NCI-H2029 treated with DMSO at 0.1 percent for 48 hours (cell line): ENCODE measurements around the gene CLASP2.
"Not testable (repeated sequence)": the region's sequence is repeated elsewhere in the genome, so short reads cannot be mapped to it uniquely, and the experiment has no call there.

Experiments
- DNase-seq: peaks from one replicate; lab custom pipeline; 2025; lab: John Stamatoyannopoulos, UW

CLASP2 gene

DNA sequence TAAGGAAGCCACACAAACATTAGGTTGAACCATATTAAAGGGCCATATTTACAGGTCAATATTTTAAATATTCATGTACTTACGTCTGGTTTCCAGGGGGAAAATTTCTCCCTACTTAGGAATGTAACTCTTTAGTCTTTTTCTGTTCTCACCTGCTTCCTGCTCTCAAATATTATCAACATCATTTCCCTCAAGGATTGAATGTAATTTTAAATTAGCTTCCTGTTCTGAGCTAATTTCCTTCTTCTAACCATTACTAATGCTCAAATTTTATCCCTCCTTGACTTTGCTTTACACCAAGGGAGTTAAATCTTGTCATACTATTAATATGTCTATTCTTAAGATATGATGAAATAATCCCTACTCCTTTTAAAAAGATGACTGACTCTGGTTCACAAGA lies 174.5 kb downstream of the CLASP2 start:
- no peak for DNase-seq

DNA sequence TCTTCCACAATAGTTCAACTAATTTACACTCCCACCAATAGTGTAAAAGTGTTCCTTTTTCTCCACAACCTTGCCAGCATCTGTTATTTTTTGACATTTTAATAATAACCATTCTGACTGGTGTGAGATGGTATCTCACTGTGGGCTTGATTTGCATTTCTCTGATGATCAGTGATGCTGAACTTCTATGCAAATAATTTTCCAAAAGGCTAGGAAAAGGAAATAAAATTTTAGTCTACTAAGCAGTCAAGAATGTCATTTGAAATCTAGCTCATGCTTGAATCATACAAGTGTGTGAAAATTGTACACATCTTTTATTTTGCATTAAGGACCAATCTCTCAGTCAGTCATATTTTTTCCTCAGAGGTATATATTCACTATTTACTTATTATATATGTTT lies 176.1 kb downstream of the CLASP2 start:
- no peak for DNase-seq

DNA sequence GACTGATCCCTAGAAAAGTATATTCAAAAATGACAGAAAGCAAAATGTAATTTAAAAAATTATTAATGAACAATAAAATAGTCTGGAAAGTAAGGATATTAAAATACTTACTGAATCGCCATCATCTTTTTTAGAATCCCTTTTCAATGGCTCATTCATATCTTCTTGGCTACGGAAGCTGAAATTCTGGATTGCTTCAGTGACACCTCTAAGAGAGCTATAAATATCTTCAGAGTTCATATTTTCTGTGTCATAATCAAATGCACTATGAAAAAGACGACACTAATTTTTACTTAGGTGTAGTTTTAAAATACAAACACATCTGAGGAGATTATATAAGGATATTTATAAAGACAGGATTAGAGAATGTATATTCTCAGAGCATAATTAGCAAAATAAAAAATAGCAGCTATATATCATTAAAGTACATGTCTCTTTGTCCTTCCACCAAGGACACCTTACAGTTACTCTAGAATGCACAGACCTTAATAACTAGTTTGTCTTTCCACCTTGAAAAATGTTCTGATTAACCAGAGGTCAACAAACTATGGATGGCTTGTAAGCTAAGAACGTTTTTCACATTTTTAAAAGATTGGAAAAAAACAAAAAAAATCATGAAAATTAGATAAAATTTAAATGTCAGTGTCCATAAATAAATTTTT lies 179.2 kb downstream of the CLASP2 start:
- DNase-seq: no peak

DNA sequence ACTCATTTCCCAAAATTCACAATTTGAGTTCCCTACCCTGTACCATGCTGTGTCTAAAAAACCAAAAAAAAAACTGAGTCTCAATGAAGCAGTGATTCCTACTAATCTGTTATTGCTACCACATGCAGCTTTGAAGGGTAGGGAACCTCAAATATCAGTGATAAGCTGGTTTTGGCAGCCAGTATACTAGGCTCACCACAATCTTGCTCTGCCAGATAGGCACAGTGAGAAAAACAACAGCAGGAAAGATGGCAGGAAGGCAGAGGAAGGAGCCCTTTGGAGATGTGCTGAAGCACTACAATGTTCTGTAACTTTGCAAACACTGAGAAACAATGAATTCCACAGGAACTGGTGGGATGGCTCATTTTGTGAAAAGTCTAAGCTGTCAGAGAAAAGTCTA lies 180.9 kb downstream of the CLASP2 start:
- no peak for DNase-seq

DNA sequence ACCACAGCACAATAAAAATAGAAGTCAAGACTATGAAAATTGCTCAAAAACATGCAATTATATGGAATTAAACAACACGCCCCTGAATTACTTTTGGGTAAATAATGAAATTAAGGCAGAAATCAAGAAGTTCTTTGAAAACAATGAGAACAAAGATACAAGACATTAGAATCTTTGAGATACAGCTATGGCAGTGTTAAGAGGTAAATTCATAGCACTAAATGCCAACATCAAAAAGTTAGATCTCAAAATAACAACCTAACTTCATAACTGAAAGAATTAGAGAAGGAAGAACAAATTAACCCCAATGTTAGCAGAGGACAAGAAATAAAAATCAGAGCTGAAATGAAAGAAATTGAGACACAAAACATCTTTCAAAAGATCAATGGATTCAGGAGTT lies 191.3 kb downstream of the CLASP2 start:
- no peak for DNase-seq

DNA sequence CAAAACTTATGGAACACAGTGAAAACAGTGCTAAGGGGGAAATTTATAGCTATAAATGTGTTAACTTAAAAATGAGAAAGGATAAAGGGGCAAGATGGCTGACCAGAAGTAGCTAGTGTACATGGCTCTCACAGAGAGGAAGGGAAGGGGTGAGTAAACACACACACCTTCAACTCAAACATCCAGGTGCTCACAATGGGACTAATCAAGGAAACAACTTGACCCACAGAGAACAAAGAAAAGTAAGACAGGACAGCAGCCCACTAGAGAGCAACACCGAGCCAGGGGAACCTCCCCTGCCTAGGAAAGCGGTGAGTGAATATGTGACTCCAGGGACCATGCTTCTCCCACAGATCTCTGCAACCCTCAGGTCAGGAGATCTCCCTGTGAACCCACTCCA lies 192.8 kb downstream of the CLASP2 start:
- peak; percentile 18 for DNase-seq

DNA sequence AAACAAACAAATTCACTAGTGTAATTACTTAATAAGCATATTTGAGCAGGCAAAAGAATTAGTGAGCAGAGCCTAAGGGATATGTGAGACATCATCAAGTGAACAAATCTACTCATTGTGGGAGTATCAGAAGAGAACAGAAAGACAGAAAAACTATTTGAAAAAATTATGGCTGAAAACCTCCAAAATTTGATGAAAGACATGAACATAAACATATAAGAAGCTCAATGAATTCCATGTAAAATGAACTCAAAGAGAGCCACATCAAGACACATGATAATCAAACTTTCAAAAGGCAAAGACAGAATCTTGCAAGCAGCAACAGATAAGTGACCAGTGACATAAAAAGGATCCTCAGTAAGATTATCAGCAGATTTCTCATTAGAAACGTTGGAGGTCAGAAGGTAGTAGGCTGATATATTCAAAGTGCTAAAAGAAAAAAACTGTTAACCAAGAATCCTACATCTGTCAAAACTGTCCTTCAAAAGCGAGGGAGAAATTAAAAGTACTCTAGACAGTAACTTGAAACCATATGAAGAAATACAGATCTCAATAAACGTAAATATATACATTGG lies 194.9 kb downstream of the CLASP2 start:
- no peak for DNase-seq

DNA sequence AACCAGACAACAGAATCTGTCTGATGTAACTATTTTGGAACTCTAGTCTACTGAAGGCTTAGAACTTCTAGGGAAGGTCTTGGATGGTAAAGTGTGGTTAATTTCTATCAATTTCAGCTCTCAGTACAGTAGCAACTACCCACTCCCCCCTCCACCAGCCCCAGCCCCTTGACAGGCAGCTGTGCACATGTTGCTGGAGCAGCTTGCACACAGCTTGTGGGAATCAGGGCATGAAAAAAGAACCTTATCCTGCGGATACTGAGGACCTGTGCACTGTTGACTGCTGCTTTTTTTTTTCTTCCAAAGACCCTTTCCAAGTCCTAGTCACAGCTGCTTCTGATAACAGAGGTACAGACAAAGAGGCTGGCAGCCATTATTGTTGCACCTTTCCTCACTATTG lies 196.3 kb downstream of the CLASP2 start:
- DNase-seq: no peak

DNA sequence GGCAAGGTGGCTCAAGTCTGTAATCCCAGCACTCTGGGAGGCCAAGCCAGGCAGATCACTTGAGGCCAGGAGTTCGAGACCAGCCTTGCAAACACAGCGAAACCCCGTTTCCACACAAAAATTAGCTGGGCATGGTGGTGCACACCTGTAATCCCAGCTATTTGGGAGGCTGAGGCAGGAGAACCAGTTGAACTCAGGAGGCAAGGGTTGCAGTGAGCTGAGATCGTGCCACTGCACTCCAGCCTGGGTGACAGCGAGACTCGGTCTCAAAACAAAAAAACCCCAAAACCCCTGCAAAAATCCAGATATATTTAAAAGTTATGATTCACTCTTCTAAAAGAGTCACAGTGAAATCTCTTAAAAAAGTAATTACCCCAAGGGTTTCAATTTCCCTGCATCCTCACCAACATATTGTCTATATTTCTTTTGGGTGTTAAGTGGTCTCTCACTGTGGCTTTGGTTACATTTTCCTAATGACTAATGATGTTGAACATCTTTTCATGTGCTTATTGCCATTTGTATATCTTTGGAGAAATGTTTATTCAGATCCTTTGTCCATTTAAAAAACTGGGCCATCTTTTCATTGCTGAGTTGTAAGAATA lies 204.7 kb downstream of the CLASP2 start:
- DNase-seq: no peak

DNA sequence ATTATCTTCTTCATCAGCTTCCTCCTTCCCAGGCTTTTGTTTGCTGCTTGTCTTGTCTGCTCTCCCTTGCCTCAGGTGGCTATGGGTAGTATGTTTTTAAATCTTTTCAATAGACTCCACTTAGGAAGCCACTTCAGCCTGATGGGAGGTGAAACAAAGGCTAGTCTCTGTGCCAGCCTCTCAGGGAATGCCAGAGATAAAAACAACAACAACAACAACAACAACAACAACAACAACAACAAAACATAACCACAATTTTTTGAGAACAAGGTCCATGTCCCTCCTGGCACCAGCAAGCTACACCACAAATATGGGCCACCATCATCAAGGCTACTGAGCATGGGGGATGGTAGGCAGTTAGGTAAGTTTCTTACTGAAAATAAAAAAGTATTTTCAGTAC lies 213.0 kb downstream of the CLASP2 start:
- no peak for DNase-seq

DNA sequence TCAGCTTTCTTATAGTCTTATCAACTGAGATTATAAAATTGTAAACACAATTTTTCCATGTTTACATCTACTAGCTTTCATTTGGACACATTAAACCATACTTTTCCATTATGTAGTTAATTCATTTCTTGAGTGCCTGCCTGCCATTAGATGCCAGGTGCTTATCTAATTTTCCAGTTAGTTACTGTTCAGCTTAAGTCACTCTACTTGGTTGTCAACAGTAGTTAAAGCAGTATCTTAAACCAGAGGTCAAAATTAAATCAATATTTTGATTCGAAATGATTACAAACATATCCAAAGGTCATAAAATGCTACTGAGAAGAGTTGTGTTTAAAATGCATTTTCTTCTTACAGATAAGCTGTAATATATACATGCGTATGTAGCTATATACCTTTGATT lies 221.6 kb downstream of the CLASP2 start:
- no peak for DNase-seq

DNA sequence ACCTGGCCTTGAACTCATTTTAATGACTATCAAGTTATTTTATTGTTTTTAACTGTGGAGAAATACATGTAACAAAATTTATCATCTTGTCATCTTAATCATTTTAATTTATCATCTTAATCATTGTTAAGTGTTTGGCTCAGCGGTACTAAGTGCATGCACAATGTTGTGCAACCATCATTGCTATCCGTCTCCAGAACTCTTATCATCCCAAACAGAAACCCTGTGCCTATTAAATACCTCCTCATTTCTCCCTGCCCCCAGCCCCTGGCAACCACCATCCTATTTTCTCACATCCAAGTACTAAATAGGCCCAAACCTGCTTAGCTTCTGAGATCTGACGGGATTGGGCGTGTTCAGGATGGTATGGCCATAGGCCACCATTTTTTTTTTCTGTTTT lies 226.3 kb downstream of the CLASP2 start:
- no peak for DNase-seq

DNA sequence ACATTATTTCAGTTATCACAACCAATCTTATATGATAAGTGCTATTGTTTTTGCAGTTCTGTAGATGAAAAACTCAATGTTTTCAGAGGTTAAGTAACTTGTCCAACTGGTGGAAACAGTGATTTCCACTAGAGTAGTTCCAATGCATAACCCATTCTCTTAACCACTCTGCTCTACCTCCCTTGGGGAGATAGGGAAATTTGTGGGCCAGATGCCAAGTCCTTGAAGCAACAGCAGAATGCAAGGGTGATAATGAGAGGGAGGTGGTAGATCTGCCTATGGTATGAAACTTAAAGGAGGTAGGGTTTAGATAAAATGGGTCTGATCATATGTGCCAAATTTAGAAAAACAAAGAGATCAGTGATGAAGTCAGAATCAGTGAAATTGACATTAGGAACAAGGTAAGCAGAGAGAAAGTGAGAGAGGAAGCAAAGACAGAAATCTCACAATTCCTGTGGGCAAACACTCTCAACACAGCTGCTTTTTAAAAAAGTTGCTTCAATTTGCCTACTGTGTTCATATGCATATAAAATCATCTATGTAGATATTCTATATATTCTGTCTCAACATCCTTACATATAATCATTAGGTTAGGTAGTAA lies 227.3 kb downstream of the CLASP2 start:
- DNase-seq: peak; percentile 40

DNA sequence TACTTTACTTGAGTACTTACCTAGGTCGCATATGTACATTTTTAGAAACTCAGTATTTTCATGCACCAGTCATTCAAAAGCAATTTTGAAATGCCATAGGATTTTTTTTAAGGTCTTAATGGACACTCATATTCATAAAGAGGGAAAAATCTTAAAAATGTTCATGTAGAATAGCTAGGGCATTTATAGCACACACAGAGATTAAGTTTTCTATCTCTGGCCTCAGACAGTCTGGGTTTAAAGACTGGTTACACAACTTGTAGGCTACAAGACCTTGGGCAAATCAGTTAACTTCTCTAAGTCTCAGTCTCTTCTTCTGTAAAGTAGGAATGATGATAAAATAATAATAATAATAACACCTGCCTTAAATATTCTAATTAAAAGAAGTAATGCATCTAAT lies 229.4 kb downstream of the CLASP2 start:
- no peak for DNase-seq

DNA sequence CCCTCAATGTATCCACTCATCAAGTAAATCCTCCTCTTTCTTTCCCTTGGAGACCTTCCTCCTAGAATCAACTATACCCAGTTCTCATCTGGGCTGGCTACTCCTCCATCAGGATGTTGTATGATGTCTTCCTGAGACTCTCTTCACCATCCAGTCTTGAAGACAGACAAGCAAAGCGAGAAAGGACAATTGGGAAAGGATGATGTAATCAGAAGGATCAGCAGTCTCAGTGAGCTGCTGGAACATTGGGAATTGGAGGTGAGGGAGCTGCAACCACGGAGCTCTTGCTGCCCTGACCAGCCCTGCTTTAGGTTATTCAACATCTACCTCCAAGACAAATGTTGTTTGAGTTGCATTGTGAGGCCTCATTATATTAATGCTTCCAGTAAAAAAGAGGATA lies 229.8 kb downstream of the CLASP2 start:
- no peak for DNase-seq

DNA sequence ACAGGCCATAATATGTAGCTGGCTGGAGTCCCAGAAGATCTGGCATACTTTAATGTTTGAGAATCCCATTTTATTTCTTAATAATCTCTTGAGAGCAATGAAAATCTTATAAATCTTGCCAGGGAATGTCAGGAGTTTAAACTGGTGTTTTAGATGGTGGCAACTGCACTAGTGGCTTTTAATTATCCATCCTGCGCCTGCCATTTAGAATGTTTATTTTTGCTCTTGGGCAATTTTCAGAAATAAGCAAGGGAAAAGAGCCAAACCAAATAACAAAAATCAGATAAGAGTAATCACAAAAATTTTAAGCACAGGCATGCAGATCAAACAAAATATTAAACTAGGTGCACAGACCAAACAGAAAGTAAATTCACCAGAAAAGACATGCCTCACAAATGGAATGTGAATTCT lies 235.9 kb downstream of the CLASP2 start:
- DNase-seq: peak; percentile 10

DNA sequence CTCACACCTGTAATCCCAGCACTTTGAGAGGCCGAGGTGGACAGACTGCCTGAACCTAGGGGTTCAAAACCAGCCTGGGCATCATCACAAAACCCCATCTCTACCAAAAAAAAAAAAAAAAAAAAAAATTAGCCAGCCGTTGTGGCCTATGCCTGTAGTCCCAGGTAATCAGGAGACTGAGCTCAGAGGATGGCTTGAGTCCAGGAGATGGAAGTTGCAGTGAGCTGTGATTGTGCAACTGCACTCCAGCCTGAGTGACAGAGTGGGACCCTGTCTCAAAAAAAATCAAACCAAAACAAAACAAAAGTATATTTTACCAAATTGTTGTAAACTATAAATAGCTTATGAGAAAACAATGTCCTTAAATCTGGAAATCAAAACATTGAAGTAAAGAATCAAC lies 243.2 kb downstream of the CLASP2 start:
- no peak for DNase-seq

DNA sequence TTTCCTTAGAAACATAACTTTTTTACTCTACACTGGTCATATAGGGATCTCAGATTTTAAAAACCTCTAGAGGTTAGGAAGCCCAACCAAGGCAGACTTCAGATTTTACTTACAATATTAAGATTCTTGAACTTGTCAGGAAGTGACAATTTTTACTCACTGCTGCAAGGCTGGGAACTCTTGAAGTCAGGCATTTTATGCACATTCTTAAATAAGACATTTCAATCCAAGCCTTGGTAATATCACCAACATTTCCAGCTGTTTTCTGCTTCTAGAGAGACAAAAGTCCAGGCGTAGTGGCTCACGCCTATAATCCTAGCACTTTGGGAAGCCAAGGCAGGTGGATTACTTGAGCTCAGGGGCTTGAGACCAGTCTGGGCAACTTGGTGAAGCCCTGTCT lies 244.2 kb downstream of the CLASP2 start:
- DNase-seq: no peak

DNA sequence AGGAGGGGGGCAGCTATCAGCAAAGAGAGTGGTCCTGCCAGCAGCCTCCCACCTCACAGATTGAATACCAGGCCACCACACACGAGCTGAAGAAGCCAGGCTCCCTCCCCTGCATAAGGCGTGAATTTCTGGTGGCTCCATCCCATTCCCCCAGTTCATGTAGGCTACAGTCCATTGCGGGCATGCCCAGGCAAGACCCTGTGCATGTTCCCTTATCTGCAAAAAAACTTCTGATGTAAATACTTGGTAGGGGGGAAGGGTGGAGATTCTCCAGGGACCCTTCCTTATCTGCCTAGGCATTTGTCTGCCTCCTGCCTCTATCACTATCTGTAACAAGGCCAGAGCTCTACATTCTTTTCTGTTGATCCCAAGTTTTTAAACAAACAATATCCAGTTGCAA lies 250.3 kb downstream of the CLASP2 start:
- no peak for DNase-seq

DNA sequence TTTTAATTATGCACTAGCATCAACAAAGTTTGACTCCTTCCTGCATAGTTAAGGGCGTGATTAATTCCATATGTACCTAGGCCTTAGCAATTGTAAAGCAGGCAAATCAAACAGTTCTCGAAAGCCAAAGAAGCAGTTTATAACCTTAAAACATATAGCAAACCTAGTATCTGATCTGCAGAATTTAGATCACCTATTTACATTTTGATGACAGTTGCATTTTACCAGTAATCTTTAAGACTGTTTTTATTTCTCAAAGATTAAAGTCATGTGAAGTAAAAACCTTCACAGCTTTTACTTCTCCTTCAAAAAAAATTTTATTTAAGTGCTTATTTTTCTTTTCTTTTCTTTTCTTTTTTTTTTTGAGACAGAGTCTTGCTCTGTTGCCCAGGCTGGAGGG lies 257.0 kb downstream of the CLASP2 start:
- no peak for DNase-seq

DNA sequence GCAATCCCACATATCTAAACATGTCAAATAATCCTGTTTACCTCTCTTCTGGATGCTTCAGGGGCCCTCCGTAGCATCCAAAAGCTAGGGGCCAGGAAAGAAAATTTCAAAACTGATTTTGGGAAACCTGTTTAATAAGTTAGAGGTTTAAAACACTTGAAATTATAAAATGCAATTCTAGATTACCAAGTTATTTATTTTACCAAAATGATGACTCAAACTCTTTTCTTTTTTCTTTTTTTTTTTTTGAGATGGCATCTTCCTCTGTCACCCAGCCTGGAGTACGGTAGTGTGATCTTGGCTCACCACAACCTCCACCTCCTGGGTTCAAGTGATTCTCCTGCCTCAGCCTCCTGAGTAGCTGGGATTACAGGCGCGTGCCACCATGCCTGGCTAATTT lies 258.5 kb downstream of the CLASP2 start:
- DNase-seq: not testable (repeated sequence)

DNA sequence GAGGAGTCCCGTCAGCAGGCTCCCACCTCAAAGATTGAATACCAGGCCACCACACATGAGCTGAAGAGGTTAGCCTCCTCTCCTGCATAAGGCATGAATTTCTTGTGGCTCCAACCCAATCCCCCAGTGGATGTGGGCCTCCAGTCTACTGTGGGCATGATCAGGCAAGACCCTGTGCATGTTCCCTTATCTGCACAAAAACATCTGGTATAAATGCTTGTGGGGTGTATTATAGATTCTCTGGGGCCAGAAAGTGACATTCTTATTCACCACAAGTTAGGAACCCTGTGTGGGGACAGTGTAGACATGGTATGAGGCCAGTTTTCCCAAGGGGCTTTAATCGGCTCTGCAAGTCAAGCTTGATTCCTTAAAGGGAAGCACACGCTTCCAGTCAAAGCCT lies 259.6 kb downstream of the CLASP2 start:
- no peak for DNase-seq

DNA sequence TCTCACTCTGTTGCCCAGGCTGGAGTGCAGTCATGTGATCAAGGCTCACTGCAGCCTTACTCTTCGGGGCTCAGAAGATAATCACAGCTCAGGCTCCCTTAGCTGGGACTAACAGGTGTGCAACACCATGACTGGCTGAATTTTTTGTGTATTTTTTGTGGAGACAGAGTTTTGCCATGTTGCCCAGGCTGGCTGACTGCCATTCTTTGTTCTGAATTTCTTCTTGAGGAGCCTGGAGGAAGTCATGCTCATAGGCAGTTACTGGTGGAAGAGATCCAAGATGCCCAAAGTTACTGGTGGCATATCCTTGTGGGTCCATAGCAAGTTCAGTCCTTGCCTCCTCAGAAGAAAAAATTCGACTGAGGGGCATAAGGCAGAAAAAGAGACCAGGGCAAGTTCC lies 261.3 kb downstream of the CLASP2 start:
- no peak for DNase-seq
